Natural killer cell (primary cell): ENCODE results near the gene GALNT5. TPM values are rescaled to one million over a fixed set of nuclear protein-coding genes. Genes with fewer than 3 reads are reported as not detected.

Experiments used
- ATAC-seq, 3 donors: fragments of 150-1000 bp in 2 of 3; fragments of 200-7000 bp in 1 of 3; cut with Tn5 transposase; 1 replicate in 1 of 3; 2 replicates in 2 of 3; pipeline ENCODE4 v1.10.0; 2021; ENCODE audit warnings: mild to moderate bottlenecking in 2 of 3, moderate library complexity in 2 of 3
- DNase-seq, 2 donors: peaks; one replicate each; pipeline versions ENCODE4 v3.0.0 to v3.0.0-alpha.2; 2013 to 2021; ENCODE audit warnings: mixed read lengths in 1 of 2
- H3K27ac ChIP-seq: one replicate; pipeline ENCODE4 v1.5.1; 2013; ENCODE audit warnings: mild to moderate bottlenecking, low read length
- H3K27me3 ChIP-seq: one replicate; pipeline ENCODE4 v1.6.1; 2013; ENCODE audit warnings: low read length; ENCODE audit not compliant: control insufficient read depth, insufficient read depth
- H3K36me3 ChIP-seq: one replicate; pipeline ENCODE4 v1.6.1; 2013; ENCODE audit warnings: low read length; ENCODE audit not compliant: control insufficient read depth, insufficient read depth
- H3K4me1 ChIP-seq: one replicate; pipeline ENCODE4 v1.6.1; 2013; ENCODE audit warnings: low read length; ENCODE audit not compliant: control insufficient read depth, insufficient read depth
- H3K4me3 ChIP-seq: one replicate; pipeline ENCODE4 v1.5.1; 2013; ENCODE audit warnings: low read length
- H3K9me3 ChIP-seq: one replicate; pipeline ENCODE4 v1.6.1; 2013; ENCODE audit warnings: low read length; ENCODE audit not compliant: control insufficient read depth, insufficient read depth
- H3K27ac Mint-ChIP-seq, 2 donors: one replicate each; pipeline ENCODE4 v1.8.0; 2022; ENCODE audit warnings: mild to moderate bottlenecking in 2 of 2, mixed read lengths in 2 of 2, moderate library complexity in 1 of 2
- H3K27me3 Mint-ChIP-seq, 2 donors: one replicate each; pipeline ENCODE4 v1.8.0; 2022; ENCODE audit warnings: low read depth in 2 of 2, mixed read lengths in 2 of 2
- H3K36me3 Mint-ChIP-seq: one replicate; pipeline ENCODE4 v1.8.0; 2022; ENCODE audit warnings: mixed read lengths
- H3K4me1 Mint-ChIP-seq, 2 donors: one replicate each; pipeline ENCODE4 v1.8.0; 2022; ENCODE audit warnings: mixed read lengths in 2 of 2
- H3K4me3 Mint-ChIP-seq: one replicate; pipeline ENCODE4 v1.8.0; 2022; ENCODE audit warnings: mild to moderate bottlenecking, moderate library complexity, mixed read lengths
- H3K9me3 Mint-ChIP-seq, 2 donors: one replicate each; pipeline ENCODE4 v1.8.0; 2022; ENCODE audit warnings: mixed read lengths in 2 of 2
- CTCF ChIP-seq: fragments of 200-600 bp; IDR thresholded peaks from one replicate; pipeline ENCODE4 v1.8.0; 2022; ENCODE audit warnings: antibody characterized with exemption
- WGBS: methylation state at CpG from one replicate; pipeline ENCODE4 v1.1.7; 2013; ENCODE audit warnings: missing lambda C conversion rate; ENCODE audit not compliant: insufficient coverage; 5-methylcytosine and 5-hydroxymethylcytosine counted together
- intact Hi-C: fragments of 100-400 bp; cut with micrococcal nuclease; formaldehyde crosslinking; loops from one replicate; pipeline ENCODE4 v1.14.2; 2022
- total RNA-seq, 4 donors: library from RNA; stranded (reverse); fragments of 120-200 nt in 1 of 4; gene quantifications; one replicate each; pipeline versions ENCODE4 v1.2.3 to v1.2.4, GENCODE V29; 2013 to 2022

GALNT5 gene
- total RNA-seq, 3 donors from 2014 or later (not counting 1 experiment from before 2014, with no cell fraction given), result not detected

GRCh38 chr2:157318884-157319283 is 61.4 kb downstream of the GALNT5 start:
- no peaks in the 10 kb centered on the region for H3K27me3 Mint-ChIP-seq
- H3K4me3 ChIP-seq, result no peak overlapping the region
- DNase-seq (no peak), ATAC-seq (no peak)
- intact Hi-C loops, result no loop called here
- no peak overlapping the region for H3K27ac Mint-ChIP-seq
- H3K4me3 Mint-ChIP-seq, result no peak overlapping the region
- H3K4me1 Mint-ChIP-seq, result peaks cover 0 to 5% of the 10 kb centered on the region in 2 donors
- H3K36me3 ChIP-seq, result peaks cover 9% of the 10 kb centered on the region
- no peaks in the 10 kb centered on the region for H3K9me3 ChIP-seq
- WGBS, result 67% methylated on average over 2 of the region's 2 CpGs
- H3K27me3 ChIP-seq, result no peaks in the 10 kb centered on the region
- no peaks in the 10 kb centered on the region for H3K9me3 Mint-ChIP-seq
- no peak for TF ChIP-seq CTCF
- H3K27ac ChIP-seq, result no peak overlapping the region
- H3K36me3 Mint-ChIP-seq, result peaks cover 9% of the 10 kb centered on the region
- no peaks in the 10 kb centered on the region for H3K4me1 ChIP-seq

- peaks cover 9% of the 10 kb centered on the region for H3K36me3 ChIP-seq
- no peaks in the 10 kb centered on the region for H3K9me3 ChIP-seq
- DNase-seq (no peak), ATAC-seq (no peak)
- Mint-ChIP-seq H3K36me3 (peaks cover 9% of the 10 kb centered on the region), H3K27ac (no peak overlapping the region), H3K9me3 (no peaks in the 10 kb centered on the region), H3K4me1 (peaks cover 0 to 5% of the 10 kb centered on the region in 2 donors), H3K4me3 (no peak overlapping the region), H3K27me3 (no peaks in the 10 kb centered on the region)
- no peak overlapping the region for H3K4me3 ChIP-seq
- TF ChIP-seq CTCF, result no peak
- H3K27me3 ChIP-seq, result no peaks in the 10 kb centered on the region
- 100% methylated on average over 1 of the region's 2 CpGs for WGBS
- no peaks in the 10 kb centered on the region for H3K4me1 ChIP-seq
- no peak overlapping the region for H3K27ac ChIP-seq
- intact Hi-C loops, result loop anchor here (1.0 kb wide), 1 partner anchor 11 kb away; no protein-coding TSS in a partner anchor
Observed at GRCh38 chr2:157319795-157320194, 62.3 kb downstream of the GALNT5 start.

- H3K36me3 Mint-ChIP-seq, result peaks cover 9% of the 10 kb centered on the region
- no peak overlapping the region for H3K27ac Mint-ChIP-seq
- TF ChIP-seq CTCF, result no peak
- H3K9me3 ChIP-seq, result no peaks in the 10 kb centered on the region
- ATAC-seq (no peak), DNase-seq (no peak)
- no peak overlapping the region for H3K27ac ChIP-seq
- H3K4me3 Mint-ChIP-seq, result no peak overlapping the region
- H3K4me1 ChIP-seq, result no peaks in the 10 kb centered on the region
- no peak overlapping the region for H3K4me3 ChIP-seq
- H3K9me3 Mint-ChIP-seq, result no peaks in the 10 kb centered on the region
- intact Hi-C loops, result loop anchor here (1.0 kb wide), 1 partner anchor 12 kb away; no protein-coding TSS in a partner anchor
- peaks cover 9% of the 10 kb centered on the region for H3K36me3 ChIP-seq
- H3K27me3 Mint-ChIP-seq, result no peaks in the 10 kb centered on the region
- peaks cover 0 to 5% of the 10 kb centered on the region in 2 donors for H3K4me1 Mint-ChIP-seq
- H3K27me3 ChIP-seq, result no peaks in the 10 kb centered on the region
Observed at GRCh38 chr2:157320409-157320808, 62.9 kb downstream of the GALNT5 start.

GRCh38 chr2:157321466-157321865 is 64.0 kb downstream of the GALNT5 start:
- WGBS, result 95% methylated on average over 2 of the region's 2 CpGs
- Mint-ChIP-seq H3K27ac (no peak overlapping the region), H3K27me3 (no peaks in the 10 kb centered on the region), H3K36me3 (peaks cover 9% of the 10 kb centered on the region), H3K4me3 (no peak overlapping the region), H3K9me3 (no peaks in the 10 kb centered on the region), H3K4me1 (peaks cover 0 to 5% of the 10 kb centered on the region in 2 donors)
- ATAC-seq (no peak), DNase-seq (no peak)
- H3K4me3 ChIP-seq, result no peak overlapping the region
- H3K4me1 ChIP-seq, result no peaks in the 10 kb centered on the region
- H3K36me3 ChIP-seq, result peaks cover 9% of the 10 kb centered on the region
- no peak for TF ChIP-seq CTCF
- intact Hi-C loops, result no loop called here
- no peaks in the 10 kb centered on the region for H3K27me3 ChIP-seq
- no peaks in the 10 kb centered on the region for H3K9me3 ChIP-seq
- H3K27ac ChIP-seq, result no peak overlapping the region
